LoVo (cell line): ENCODE data around the gene HDHD5.

Experiments
- DNase-seq: peaks from one replicate; pipeline ENCODE4 v3.0.0-alpha.2; 2016; ENCODE audit warnings: low spot score

The HDHD5 gene

DNA sequence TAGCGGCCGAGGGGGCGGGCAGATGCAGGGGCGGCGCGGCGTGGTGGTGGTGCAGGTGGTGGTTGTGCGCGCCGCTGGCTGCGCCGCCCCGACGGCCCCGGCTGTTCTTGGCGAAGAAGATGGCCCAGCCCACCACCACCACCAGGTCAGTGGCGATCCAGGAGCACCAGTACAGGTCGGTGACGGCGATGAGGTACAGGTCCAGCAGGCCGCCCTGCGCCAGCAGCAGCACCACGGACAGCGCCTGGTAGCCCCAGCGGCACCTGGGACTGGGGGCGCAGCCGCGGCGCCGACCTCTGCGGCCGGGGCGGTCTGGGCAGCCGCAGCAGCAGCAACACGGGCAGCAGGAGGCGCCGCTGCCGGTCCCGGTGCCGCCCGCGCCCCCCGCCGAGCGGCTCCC is 38.8 kb downstream of the HDHD5 start:
- peak; percentile 29 for DNase-seq

DNA sequence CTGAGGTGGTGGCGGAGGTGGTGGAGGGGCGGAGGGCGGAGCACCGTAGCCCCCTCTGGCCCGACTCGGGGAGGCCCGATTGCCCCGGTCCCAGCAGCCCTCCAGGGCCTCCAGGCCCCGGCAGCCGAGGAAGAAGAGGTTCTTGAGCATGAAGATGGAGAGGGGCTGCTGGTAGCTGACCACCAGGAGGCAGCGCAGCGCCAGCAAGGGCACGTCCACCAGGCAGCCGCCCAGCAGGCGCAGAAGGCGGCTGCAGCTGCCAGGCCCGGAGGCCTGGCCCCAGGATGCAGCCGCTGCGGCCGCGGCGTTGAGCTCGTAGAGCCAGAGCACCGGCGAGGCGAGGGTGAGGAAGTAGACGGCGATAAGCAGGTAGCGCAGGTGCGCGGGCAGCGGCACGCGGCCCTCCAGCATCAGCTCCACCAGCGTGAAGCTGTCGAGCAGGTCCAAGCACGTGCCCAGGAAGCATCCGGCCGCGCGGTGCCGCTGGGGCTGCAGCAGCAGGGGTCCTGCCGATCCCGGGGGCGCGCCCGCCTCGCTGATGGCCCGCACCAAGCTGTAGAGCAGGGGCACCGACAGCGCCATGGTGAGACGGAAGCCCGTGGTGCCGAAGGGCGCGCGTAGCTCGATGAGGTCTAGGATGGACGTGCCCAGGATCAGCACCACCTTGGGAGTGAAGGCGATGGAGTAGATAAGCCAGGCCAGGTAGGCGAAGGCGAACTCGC is 39.4 kb downstream of the HDHD5 start:
- no peak for DNase-seq

DNA sequence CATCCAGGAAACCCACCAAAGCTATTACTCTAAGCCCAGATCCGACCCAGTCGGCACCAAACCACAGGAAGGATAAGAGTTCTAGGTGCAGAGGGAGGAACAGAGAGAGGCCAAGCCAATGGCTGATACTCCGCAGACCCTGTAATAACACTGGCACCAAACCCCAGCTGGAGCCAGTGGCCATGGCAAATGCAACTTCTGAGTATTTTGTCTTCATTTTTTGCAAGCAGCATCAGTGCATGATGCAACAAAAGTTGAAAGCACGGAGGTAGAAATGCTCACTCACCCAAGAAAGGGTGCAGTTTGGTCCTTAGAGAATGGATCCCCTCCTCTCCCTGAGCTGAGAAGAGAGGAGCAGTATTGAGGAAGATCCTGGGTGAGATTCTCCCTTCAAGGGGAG is 40.7 kb downstream of the HDHD5 start:
- no peak for DNase-seq

GRCh38 chr22:17117890-17118289 is 41.2 kb downstream of the HDHD5 start:
- no peak for DNase-seq

GRCh38 chr22:17117400-17117799 is 41.7 kb downstream of the HDHD5 start:
- no peak for DNase-seq

GRCh38 chr22:17116572-17117330 is 42.3 kb downstream of the HDHD5 start:
- DNase-seq = no peak

DNA sequence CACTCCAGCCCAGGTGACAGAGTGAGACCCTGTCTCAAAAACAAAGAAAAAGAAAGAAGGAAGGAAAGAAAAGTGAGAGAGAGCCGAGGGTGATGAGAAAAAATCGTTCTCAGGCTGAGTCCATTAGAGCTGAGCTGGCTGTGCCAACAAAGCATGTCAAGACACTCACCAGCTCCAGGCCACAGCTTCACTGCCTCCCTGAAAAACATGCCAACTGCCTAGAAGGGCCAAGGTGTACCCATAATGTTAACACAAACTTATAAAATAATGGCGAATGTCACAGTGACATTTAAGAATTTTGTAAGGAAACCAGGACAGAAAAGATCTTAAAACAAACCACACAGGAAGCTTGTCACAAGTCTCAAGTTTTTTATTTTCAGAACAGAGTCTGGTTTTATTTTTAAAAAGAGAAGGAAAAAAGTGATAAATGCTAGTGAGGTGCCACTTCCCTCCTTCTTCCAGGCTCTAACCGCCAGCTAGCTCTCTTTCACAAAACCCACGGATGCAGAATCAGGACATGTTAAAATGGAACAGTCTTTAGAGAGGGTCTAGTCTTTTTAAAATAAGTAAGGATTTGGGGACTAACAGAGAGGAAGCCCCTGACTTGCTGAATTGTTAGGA is 43.0 kb downstream of the HDHD5 start:
- DNase-seq = no peak

GRCh38 chr22:17115236-17115635 is 43.8 kb downstream of the HDHD5 start:
- no peak for DNase-seq

DNA sequence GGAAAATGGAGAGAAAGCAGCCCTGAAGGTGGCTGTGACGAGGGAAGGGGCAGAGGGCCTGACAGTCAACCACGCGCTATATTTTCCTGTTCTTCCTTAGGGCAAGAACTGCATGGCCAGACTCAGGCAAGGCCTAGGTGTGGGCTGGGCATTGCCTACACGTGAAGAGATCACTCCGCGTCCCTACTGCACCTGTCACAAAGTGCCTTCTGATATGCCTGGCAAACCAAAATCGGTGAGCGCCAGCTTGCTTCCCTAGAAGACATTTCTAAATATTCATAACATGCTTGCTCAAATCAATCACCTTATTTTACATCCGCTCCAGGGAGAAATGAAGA is 44.2 kb downstream of the HDHD5 start:
- no peak for DNase-seq

GRCh38 chr22:17114173-17114897 is 44.7 kb downstream of the HDHD5 start:
- no peak for DNase-seq

- no peak for DNase-seq
These were observed 45.5 kb downstream of the HDHD5 start for GRCh38 chr22:17113600-17113999.

- no peak for DNase-seq
These were observed 46.5 kb downstream of the HDHD5 start for GRCh38 chr22:17112491-17113042.

DNA sequence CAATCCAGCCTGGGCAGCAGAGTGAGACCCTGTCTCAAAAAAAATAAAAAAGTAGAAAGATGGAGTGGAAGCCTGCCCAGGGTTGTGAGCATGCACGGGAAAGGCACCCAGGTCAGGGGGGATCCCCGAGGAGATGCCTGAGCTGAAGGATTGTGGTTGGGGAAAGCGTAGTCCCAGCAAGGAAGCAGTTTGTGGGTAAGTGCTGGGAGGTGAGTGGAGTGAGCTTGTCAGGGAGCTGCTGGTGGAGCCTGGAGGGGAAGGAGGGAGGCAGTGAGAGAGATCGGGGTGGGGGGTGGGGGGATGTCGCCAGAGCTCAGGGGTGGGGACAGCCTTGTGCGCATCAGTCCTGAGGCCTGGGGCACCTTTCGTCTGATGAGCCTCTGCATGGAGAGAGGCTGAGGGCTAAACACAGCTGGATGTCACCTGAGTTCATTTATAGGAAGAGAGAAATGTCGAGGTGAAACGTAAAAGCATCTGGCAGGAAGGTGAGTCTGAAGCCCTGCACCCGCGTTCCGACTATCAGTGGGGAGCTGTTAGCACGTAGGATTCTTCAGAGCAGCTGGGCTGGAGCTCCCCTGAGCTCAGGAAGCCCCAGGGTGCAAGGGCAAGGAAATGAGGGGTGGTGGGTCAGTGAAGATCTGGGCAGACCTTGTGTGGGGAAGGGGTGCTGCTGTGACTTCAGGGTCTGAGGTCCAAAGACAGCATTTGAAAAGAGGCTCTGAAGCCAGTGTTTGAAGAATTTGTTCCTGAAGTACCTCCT is 48.1 kb downstream of the HDHD5 start:
- DNase-seq = no peak

GRCh38 chr22:17109976-17110375 is 49.1 kb downstream of the HDHD5 start:
- DNase-seq = no peak

- no peak for DNase-seq
These were observed 49.8 kb downstream of the HDHD5 start for GRCh38 chr22:17109113-17109865.

DNA sequence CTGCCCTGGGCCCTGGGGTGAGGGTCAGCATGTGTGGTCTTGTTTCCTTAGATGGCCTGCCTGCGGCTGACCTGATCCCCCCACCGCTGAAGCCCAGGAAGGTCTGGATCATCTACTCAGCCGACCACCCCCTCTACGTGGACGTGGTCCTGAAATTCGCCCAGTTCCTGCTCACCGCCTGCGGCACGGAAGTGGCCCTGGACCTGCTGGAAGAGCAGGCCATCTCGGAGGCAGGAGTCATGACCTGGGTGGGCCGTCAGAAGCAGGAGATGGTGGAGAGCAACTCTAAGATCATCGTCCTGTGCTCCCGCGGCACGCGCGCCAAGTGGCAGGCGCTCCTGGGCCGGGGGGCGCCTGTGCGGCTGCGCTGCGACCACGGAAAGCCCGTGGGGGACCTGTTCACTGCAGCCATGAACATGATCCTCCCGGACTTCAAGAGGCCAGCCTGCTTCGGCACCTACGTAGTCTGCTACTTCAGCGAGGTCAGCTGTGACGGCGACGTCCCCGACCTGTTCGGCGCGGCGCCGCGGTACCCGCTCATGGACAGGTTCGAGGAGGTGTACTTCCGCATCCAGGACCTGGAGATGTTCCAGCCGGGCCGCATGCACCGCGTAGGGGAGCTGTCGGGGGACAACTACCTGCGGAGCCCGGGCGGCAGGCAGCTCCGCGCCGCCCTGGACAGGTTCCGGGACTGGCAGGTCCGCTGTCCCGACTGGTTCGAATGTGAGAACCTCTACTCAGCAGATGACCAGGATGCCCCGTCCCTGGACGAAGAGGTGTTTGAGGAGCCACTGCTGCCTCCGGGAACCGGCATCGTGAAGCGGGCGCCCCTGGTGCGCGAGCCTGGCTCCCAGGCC is 50.6 kb downstream of the HDHD5 start:
- DNase-seq = no peak

DNA sequence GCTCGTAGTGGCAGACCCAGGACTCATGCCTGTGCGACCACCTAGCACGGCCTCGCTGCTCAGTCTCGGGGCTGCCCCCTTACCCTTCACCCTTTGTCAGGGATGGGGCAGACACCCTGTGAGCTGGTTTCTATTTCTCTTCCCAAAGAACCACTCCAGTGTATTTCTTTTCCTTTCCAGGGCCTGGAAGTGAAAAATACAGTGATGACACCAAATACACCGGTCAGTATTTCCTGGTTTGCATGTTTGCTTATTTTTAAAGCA is 51.6 kb downstream of the HDHD5 start:
- DNase-seq = no peak

- no peak for DNase-seq
These were observed 52.1 kb downstream of the HDHD5 start for GRCh38 chr22:17106785-17107546.

DNA sequence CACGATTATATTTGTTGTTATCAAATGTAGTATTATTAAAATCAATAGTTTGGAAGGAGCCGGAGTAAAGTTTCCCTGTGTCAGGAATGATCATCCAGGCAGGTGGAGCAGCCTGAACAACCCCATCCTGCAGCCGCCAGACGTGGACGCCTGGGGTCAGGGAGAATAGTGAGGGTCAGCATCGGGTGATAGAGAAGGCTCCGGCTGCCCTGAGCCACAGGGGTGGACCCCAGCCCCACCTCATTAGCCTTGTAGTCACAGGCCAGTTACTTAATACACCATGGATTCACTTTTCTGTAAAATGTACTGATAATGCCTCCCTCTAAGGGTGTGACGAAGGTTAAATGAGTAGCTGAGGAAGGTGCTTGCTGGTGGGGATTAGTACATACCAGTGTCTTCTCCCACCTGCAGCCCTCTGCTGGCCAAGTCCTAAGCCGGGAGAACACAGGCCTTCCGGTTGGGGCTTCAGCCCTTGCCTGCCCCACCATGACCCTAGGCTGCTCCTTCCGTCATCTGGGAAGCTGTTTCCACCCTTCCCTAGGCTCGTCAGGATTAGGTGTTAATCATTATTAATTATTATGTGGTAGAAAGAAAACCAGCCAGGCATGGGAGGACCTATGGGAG is 52.8 kb downstream of the HDHD5 start:
- no peak for DNase-seq
